SH-SY5Y (cell line): ENCODE results near the gene CDK1.

Source experiments
- GATA2 ChIP-seq: IDR thresholded peaks from 2 replicates; pipeline ENCODE4 v1.6.1; 2011; ENCODE audit warnings: mild to moderate bottlenecking, low read depth, low read length
- GATA3 ChIP-seq: IDR thresholded peaks from 2 replicates; pipeline ENCODE4 v1.6.1; 2011; ENCODE audit warnings: low read depth, mild to moderate bottlenecking, low read length, moderate library complexity

- TF ChIP-seq GATA2 (no peak), GATA3 (no peak)
These were observed 10.3 kb downstream of the CDK1 start for GRCh38 chr10:60788544-60788943.
